Activated CD4-positive, alpha-beta T cell treated with anti-CD3 and anti-CD28 coated beads for 24 hours (primary cell): Measurements from ENCODE around the gene EFCAB8.
"Not testable (repeated sequence)": the region's sequence is repeated elsewhere in the genome, so short reads cannot be mapped to it uniquely, and the experiment has no call there.

ENCODE experiments used
- DNase-seq, 2 donors: peaks; one replicate each; pipeline ENCODE4 v3.0.0-alpha.2; 2020; ENCODE audit warnings: low read depth in 2 of 2

EFCAB8 gene

GRCh38 chr20:32957459-32957858, 98.7 kb downstream of the EFCAB8 start:
- DNase-seq = no peak

- DNase-seq = no peak
Observed at GRCh38 chr20:32958574-32958973, 99.9 kb downstream of the EFCAB8 start.

GRCh38 chr20:32959351-32960221, 100.9 kb downstream of the EFCAB8 start:
- no peak for DNase-seq

GRCh38 chr20:32960222-32960518, 101.4 kb downstream of the EFCAB8 start:
- no peak for DNase-seq

GRCh38 chr20:32960849-32961731, 102.4 kb downstream of the EFCAB8 start:
- DNase-seq = no peak

GRCh38 chr20:32962053-32962452, 103.3 kb downstream of the EFCAB8 start:
- DNase-seq = no peak

- DNase-seq = not testable (repeated sequence)
Observed at GRCh38 chr20:32962646-32963045, 103.9 kb downstream of the EFCAB8 start.

GRCh38 chr20:32963176-32963575, 104.5 kb downstream of the EFCAB8 start:
- DNase-seq = no peak

- no peak for DNase-seq
Observed at GRCh38 chr20:32964575-32964974, 105.9 kb downstream of the EFCAB8 start.

- DNase-seq = no peak
Observed at GRCh38 chr20:32965115-32965514, 106.4 kb downstream of the EFCAB8 start.

- DNase-seq = no peak
Observed at GRCh38 chr20:32965581-32966373, 107.1 kb downstream of the EFCAB8 start.

GRCh38 chr20:32966382-32966781, 107.7 kb downstream of the EFCAB8 start:
- DNase-seq = no peak

GRCh38 chr20:32966881-32967781, 108.4 kb downstream of the EFCAB8 start:
- DNase-seq = no peak

- no peak for DNase-seq
Observed at GRCh38 chr20:32967961-32968457, 109.3 kb downstream of the EFCAB8 start.

- DNase-seq = no peak
Observed at GRCh38 chr20:32968478-32969241, 109.9 kb downstream of the EFCAB8 start.

GRCh38 chr20:32969356-32970114, 110.8 kb downstream of the EFCAB8 start:
- no peak for DNase-seq

- DNase-seq = no peak
Observed at GRCh38 chr20:32970115-32970972, 111.6 kb downstream of the EFCAB8 start.

GRCh38 chr20:32970973-32971300, 112.2 kb downstream of the EFCAB8 start:
- DNase-seq = no peak
